Breast epithelium (tissue), 3 donors: ENCODE measurements around the gene MMP8.

ENCODE experiments used
- POLR2A ChIP-seq: fragments of 450-650 bp; IDR thresholded peaks from one replicate; pipeline ENCODE4 v1.6.1; 2016; ENCODE audit warnings: antibody characterized with exemption, mild to moderate bottlenecking, moderate library complexity
- POLR2AphosphoS5 ChIP-seq, 3 donors: sonication (generic); formaldehyde crosslinking; IDR thresholded peaks; one replicate each; pipeline ENCODE4 v1.6.1; 2017; ENCODE audit warnings: antibody characterized with exemption in 3 of 3
- TF ChIP-seq, protein P1 (sequence below), 3 donors: fragments of 450-650 bp; IDR thresholded peaks; one replicate each; pipeline ENCODE4 v1.5.1; 2016 to 2017; ENCODE audit warnings: antibody characterized with exemption in 3 of 3, mild to moderate bottlenecking in 3 of 3, moderate library complexity in 3 of 3

DNA sequence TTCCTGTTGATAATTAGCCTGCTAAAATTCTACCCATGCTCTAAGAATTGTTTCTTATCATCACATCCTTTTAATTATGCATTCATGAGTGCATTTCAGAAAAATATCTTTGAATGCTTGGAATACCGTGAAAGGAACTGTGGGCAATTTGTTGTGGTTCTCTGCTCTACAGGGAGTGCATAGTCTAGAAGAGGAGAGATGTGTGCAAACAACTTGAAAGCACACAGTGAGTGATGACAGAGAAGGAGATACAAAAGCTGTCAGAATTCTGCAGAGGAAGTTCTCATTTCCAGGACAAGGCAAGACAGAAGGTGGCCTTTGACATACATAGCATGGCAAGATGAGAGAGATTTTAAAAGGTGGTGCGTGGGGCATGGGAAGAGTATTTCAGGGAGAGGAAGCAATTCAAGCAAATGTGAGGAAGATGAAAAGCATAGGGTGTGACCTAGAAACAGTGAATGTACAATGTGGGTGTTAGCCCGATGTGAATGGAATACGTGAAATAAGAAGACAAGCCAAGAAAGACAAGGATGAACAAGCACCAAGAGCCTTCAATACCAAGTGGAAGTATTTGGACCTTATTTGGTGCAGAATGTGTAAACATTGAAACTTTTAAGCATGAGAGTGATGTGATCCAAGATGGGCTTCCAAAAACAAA lies 5.0 kb downstream of the MMP8 start:
- TF ChIP-seq, protein P1, sequence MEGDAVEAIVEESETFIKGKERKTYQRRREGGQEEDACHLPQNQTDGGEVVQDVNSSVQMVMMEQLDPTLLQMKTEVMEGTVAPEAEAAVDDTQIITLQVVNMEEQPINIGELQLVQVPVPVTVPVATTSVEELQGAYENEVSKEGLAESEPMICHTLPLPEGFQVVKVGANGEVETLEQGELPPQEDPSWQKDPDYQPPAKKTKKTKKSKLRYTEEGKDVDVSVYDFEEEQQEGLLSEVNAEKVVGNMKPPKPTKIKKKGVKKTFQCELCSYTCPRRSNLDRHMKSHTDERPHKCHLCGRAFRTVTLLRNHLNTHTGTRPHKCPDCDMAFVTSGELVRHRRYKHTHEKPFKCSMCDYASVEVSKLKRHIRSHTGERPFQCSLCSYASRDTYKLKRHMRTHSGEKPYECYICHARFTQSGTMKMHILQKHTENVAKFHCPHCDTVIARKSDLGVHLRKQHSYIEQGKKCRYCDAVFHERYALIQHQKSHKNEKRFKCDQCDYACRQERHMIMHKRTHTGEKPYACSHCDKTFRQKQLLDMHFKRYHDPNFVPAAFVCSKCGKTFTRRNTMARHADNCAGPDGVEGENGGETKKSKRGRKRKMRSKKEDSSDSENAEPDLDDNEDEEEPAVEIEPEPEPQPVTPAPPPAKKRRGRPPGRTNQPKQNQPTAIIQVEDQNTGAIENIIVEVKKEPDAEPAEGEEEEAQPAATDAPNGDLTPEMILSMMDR (IDR thresholded peaks at IDR 0.05) = no peak
- TF ChIP-seq POLR2A (no peak), POLR2AphosphoS5 (IDR thresholded peaks at IDR 0.05) (no peak)
